Measurements from ENCODE around the gene PTP4A2.
"Not testable (repeated sequence)": the region's sequence is repeated elsewhere in the genome, so short reads cannot be mapped to it uniquely, and the experiment has no call there.

Gene PTP4A2

GRCh38 chr1:31944205-31945089 is 6.3 kb upstream of the PTP4A2 start:
- H3K9me3 ChIP-seq (ENCODE audit: low read length) = no peaks in the 10 kb centered on the region
- no peaks in the 10 kb centered on the region for H3K27me3 ChIP-seq (ENCODE audit: control insufficient read depth in 1 of 2, insufficient read depth in 2 of 2, low read length in 2 of 2)
- H3K4me1 ChIP-seq (ENCODE audit: insufficient read depth, low read length) = peaks cover 14% of the 10 kb centered on the region
- peak overlapping the region; percentile 31 to 40 for H3K4me3 ChIP-seq (ENCODE audit: low read depth in 1 of 2, low read length in 2 of 2)
- H3K36me3 ChIP-seq (ENCODE audit: insufficient read depth, low read length) = no peaks in the 10 kb centered on the region
- peak overlapping the region; percentile 34 for H3K9ac ChIP-seq (ENCODE audit: low read length)
- peak overlapping the region; percentile 98 for H3K27ac ChIP-seq (ENCODE audit: low read depth, low read length)

GRCh38 chr1:31943546-31944184 is 5.5 kb upstream of the PTP4A2 start:
- no peak overlapping the region for H3K4me3 ChIP-seq (ENCODE audit: low read depth in 1 of 2, low read length in 2 of 2)
- no peaks in the 10 kb centered on the region for H3K27me3 ChIP-seq (ENCODE audit: control insufficient read depth in 1 of 2, insufficient read depth in 2 of 2, low read length in 2 of 2)
- no peaks in the 10 kb centered on the region for H3K36me3 ChIP-seq (ENCODE audit: insufficient read depth, low read length)
- no peaks in the 10 kb centered on the region for H3K9me3 ChIP-seq (ENCODE audit: low read length)
- peaks cover 18% of the 10 kb centered on the region for H3K4me1 ChIP-seq (ENCODE audit: insufficient read depth, low read length)
- peak overlapping the region; percentile 98 for H3K27ac ChIP-seq (ENCODE audit: low read depth, low read length)
- no peak overlapping the region for H3K9ac ChIP-seq (ENCODE audit: low read length)

- not testable (repeated sequence) for H3K9me3 ChIP-seq (ENCODE audit: low read length); H3K9ac ChIP-seq (ENCODE audit: low read length); H3K27me3 ChIP-seq (ENCODE audit: control insufficient read depth in 1 of 2, insufficient read depth in 2 of 2, low read length in 2 of 2); H3K4me3 ChIP-seq (ENCODE audit: low read depth in 1 of 2, low read length in 2 of 2); H3K36me3 ChIP-seq (ENCODE audit: insufficient read depth, low read length)
- Histone ChIP-seq H3K4me1 (ENCODE audit: insufficient read depth, low read length) (peaks cover 21% of the 10 kb centered on the region), H3K27ac (ENCODE audit: low read depth, low read length) (peak overlapping the region; percentile 44)
These were observed 3.9 kb upstream of the PTP4A2 start for GRCh38 chr1:31942061-31942460.

- no peak overlapping the region for H3K27ac ChIP-seq (ENCODE audit: low read depth, low read length)
These were observed 1.5 kb upstream of the PTP4A2 start for GRCh38 chr1:31939484-31940329.

GRCh38 chr1:31937300-31938183 is 626 bp downstream of the PTP4A2 start:
- Histone ChIP-seq H3K27ac (ENCODE audit: low read depth, low read length) (peak overlapping the region; percentile 66), H3K9ac (ENCODE audit: low read length) (peak overlapping the region; percentile 91), H3K9me3 (ENCODE audit: low read length) (no peaks in the 10 kb centered on the region), H3K4me1 (ENCODE audit: insufficient read depth, low read length) (peaks cover 55% of the 10 kb centered on the region), H3K27me3 (ENCODE audit: control insufficient read depth in 1 of 2, insufficient read depth in 2 of 2, low read length in 2 of 2) (no peaks in the 10 kb centered on the region), H3K36me3 (ENCODE audit: insufficient read depth, low read length) (no peaks in the 10 kb centered on the region), H3K4me3 (ENCODE audit: low read depth in 1 of 2, low read length in 2 of 2) (peak overlapping the region; percentile 71 to 88)

More at GRCh38 chr1:31939484-31940329, 1.5 kb upstream of the PTP4A2 start:
- Histone ChIP-seq H3K27me3 (ENCODE audit: control insufficient read depth in 1 of 2, insufficient read depth in 2 of 2, low read length in 2 of 2) (no peaks in the 10 kb centered on the region), H3K9ac (ENCODE audit: low read length) (no peak overlapping the region), H3K4me3 (ENCODE audit: low read depth in 1 of 2, low read length in 2 of 2) (no peak overlapping the region), H3K9me3 (ENCODE audit: low read length) (no peaks in the 10 kb centered on the region), H3K36me3 (ENCODE audit: insufficient read depth, low read length) (no peaks in the 10 kb centered on the region), H3K4me1 (ENCODE audit: insufficient read depth, low read length) (peaks cover 44% of the 10 kb centered on the region)

- H3K4me3 ChIP-seq (ENCODE audit: low read depth in 1 of 2, low read length in 2 of 2) = peak overlapping the region; percentile 71 to 88
- peak overlapping the region; percentile 66 for H3K27ac ChIP-seq (ENCODE audit: low read depth, low read length)
- peak overlapping the region; percentile 91 for H3K9ac ChIP-seq (ENCODE audit: low read length)
- peaks cover 57% of the 10 kb centered on the region for H3K4me1 ChIP-seq (ENCODE audit: insufficient read depth, low read length)
- H3K9me3 ChIP-seq (ENCODE audit: low read length) = no peaks in the 10 kb centered on the region
- H3K27me3 ChIP-seq (ENCODE audit: control insufficient read depth in 1 of 2, insufficient read depth in 2 of 2, low read length in 2 of 2) = no peaks in the 10 kb centered on the region
- no peaks in the 10 kb centered on the region for H3K36me3 ChIP-seq (ENCODE audit: insufficient read depth, low read length)
These were observed 1.2 kb downstream of the PTP4A2 start for GRCh38 chr1:31936981-31937299.

GRCh38 chr1:31936278-31936980 is 1.7 kb downstream of the PTP4A2 start:
- Histone ChIP-seq H3K4me3 (ENCODE audit: low read depth in 1 of 2, low read length in 2 of 2) (peak overlapping the region; percentile 7 to 88), H3K27ac (ENCODE audit: low read depth, low read length) (peak overlapping the region; percentile 45), H3K9me3 (ENCODE audit: low read length) (no peaks in the 10 kb centered on the region), H3K36me3 (ENCODE audit: insufficient read depth, low read length) (no peaks in the 10 kb centered on the region), H3K27me3 (ENCODE audit: control insufficient read depth in 1 of 2, insufficient read depth in 2 of 2, low read length in 2 of 2) (no peaks in the 10 kb centered on the region), H3K9ac (ENCODE audit: low read length) (peak overlapping the region; percentile 91), H3K4me1 (ENCODE audit: insufficient read depth, low read length) (peaks cover 63% of the 10 kb centered on the region)

- Histone ChIP-seq H3K4me3 (ENCODE audit: low read depth in 1 of 2, low read length in 2 of 2) (no peak overlapping the region), H3K36me3 (ENCODE audit: insufficient read depth, low read length) (no peaks in the 10 kb centered on the region), H3K9me3 (ENCODE audit: low read length) (no peaks in the 10 kb centered on the region), H3K27ac (ENCODE audit: low read depth, low read length) (peak overlapping the region; percentile 68), H3K4me1 (ENCODE audit: insufficient read depth, low read length) (peaks cover 75% of the 10 kb centered on the region), H3K27me3 (ENCODE audit: control insufficient read depth in 1 of 2, insufficient read depth in 2 of 2, low read length in 2 of 2) (no peaks in the 10 kb centered on the region), H3K9ac (ENCODE audit: low read length) (peak overlapping the region; percentile 12)
These were observed 3.2 kb downstream of the PTP4A2 start for GRCh38 chr1:31934706-31935629.

GRCh38 chr1:31932491-31933316 is 5.5 kb downstream of the PTP4A2 start:
- Histone ChIP-seq H3K27ac (ENCODE audit: low read depth, low read length) (no peak overlapping the region), H3K27me3 (ENCODE audit: control insufficient read depth in 1 of 2, insufficient read depth in 2 of 2, low read length in 2 of 2) (no peaks in the 10 kb centered on the region), H3K4me1 (ENCODE audit: insufficient read depth, low read length) (peaks cover 74% of the 10 kb centered on the region), H3K9ac (ENCODE audit: low read length) (no peak overlapping the region), H3K36me3 (ENCODE audit: insufficient read depth, low read length) (no peaks in the 10 kb centered on the region), H3K4me3 (ENCODE audit: low read depth in 1 of 2, low read length in 2 of 2) (no peak overlapping the region), H3K9me3 (ENCODE audit: low read length) (no peaks in the 10 kb centered on the region)
